SU-DHL-6 (cell line): Measurements from ENCODE around the gene HOXA5.

ENCODE experiments used
- EZH2phosphoT487 ChIP-seq: fragments of 200-600 bp; sonication (generic), shearing (Covaris generic); conservative IDR thresholded peaks from 2 replicates; pipeline ENCODE4 v1.6.1; 2018; ENCODE audit warnings: mild to moderate bottlenecking, antibody characterized with exemption, low read length, moderate library complexity, mixed read lengths
- TF ChIP-seq, protein P1 (sequence below): fragments of 200-600 bp; sonication (generic); IDR thresholded peaks from one replicate; pipeline ENCODE4 v1.5.1; 2017; ENCODE audit warnings: antibody characterized with exemption, mild to moderate bottlenecking, low read length, moderate library complexity; ENCODE audit not compliant: insufficient read depth, poor library complexity, severe bottlenecking

DNA sequence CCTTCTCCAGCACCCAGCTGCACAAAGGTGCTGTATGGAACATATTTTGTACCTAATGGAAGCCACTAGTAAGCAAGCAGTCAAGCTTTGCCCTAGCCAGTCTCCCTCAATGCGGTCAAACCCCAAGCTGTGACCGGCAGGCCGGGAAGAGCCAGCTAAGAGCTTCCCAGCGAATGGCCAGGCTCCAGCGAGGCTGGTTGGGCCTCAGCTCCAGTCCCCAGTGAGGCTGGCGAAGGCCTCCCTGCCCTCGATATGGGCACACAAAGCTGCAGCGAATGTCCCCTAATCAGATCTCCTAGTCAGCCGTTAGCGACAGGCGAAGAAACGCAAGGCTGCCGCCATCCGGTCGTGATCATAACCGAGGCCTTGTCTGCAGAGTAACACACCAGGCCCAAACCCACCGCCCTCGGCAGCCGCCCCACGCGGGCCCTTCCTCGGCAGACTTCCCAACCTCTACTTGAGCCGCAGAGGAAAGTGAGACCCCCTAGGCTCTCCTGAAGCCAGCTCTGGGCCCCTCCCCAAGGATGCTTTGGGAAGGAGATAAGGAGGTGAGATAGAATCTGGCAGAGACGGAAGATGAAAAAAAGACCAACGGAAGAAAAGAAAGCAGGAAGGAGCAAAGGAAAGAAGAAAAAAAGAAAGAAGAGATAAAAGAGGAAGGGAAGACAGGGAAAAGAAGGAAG, 24.9 kb upstream of the HOXA5 start:
- TF ChIP-seq EZH2phosphoT487: no peak
- TF ChIP-seq, protein P1, sequence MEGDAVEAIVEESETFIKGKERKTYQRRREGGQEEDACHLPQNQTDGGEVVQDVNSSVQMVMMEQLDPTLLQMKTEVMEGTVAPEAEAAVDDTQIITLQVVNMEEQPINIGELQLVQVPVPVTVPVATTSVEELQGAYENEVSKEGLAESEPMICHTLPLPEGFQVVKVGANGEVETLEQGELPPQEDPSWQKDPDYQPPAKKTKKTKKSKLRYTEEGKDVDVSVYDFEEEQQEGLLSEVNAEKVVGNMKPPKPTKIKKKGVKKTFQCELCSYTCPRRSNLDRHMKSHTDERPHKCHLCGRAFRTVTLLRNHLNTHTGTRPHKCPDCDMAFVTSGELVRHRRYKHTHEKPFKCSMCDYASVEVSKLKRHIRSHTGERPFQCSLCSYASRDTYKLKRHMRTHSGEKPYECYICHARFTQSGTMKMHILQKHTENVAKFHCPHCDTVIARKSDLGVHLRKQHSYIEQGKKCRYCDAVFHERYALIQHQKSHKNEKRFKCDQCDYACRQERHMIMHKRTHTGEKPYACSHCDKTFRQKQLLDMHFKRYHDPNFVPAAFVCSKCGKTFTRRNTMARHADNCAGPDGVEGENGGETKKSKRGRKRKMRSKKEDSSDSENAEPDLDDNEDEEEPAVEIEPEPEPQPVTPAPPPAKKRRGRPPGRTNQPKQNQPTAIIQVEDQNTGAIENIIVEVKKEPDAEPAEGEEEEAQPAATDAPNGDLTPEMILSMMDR: no peak
